CD14-positive monocyte (primary cell): Measurements from ENCODE around the gene TOR1AIP2. TPM values are rescaled to one million over a fixed set of nuclear protein-coding genes. Genes with fewer than 3 reads are reported as not detected.

ENCODE experiments used
- DNase-seq, 3 donors: peaks; one replicate each; pipeline ENCODE4 v3.0.0-alpha.2; 2011 to 2022
- H2AFZ ChIP-seq: 2 replicates; pipeline ENCODE4 v1.6.0; 2012; ENCODE audit warnings: mild to moderate bottlenecking, low read depth, low read length, inconsistent platforms; ENCODE audit not compliant: insufficient read depth, poor library complexity, severe bottlenecking
- H3K27ac ChIP-seq, 2 donors: 1 replicate in 1 of 2; 2 replicates in 1 of 2; pipeline ENCODE4 v1.5.1; 2012 to 2013; ENCODE audit warnings: low read length in 2 of 2, control low read depth in 1 of 2, inconsistent platforms in 1 of 2, low read depth in 1 of 2, mild to moderate bottlenecking in 1 of 2
- H3K27me3 ChIP-seq, 2 donors: one replicate each; pipeline versions ENCODE4 v1.6.0 to v1.6.1; 2011 to 2013; ENCODE audit warnings: low read length in 2 of 2; ENCODE audit not compliant: control insufficient read depth in 2 of 2, insufficient read depth in 2 of 2
- H3K36me3 ChIP-seq, 2 donors: replicated peaks in 1 of 2; 1 replicate in 1 of 2; 2 replicates in 1 of 2; pipeline versions ENCODE4 v1.5.1 to v1.6.1; 2012 to 2013; ENCODE audit warnings: low read length in 2 of 2, control low read depth in 1 of 2, inconsistent platforms in 1 of 2, mild to moderate bottlenecking in 1 of 2; ENCODE audit not compliant: insufficient read depth in 2 of 2, control insufficient read depth in 1 of 2
- H3K4me1 ChIP-seq, 2 donors: 1 replicate in 1 of 2; 2 replicates in 1 of 2; pipeline versions ENCODE4 v1.5.1 to v1.6.1; 2012 to 2013; ENCODE audit warnings: low read length in 2 of 2, control low read depth in 1 of 2, inconsistent platforms in 1 of 2, mild to moderate bottlenecking in 1 of 2, moderate library complexity in 1 of 2; ENCODE audit not compliant: insufficient read depth in 2 of 2, control insufficient read depth in 1 of 2
- H3K4me2 ChIP-seq: replicated peaks from 2 replicates; pipeline ENCODE3; 2012; ENCODE audit warnings: low read length, moderate library complexity, mild to moderate bottlenecking; ENCODE audit not compliant: poor library complexity, severe bottlenecking; ENCODE audit errors: extremely low read depth
- H3K4me3 ChIP-seq, 3 experiments: fragments of 200-600 bp in 1 of 3; sonication (generic) in 1 of 3; replicated peaks in 1 of 3; 1 replicate in 2 of 3; 2 replicates in 1 of 3; pipeline ENCODE4 v1.5.1; 2011 to 2013; ENCODE audit warnings: low read length in 3 of 3, mild to moderate bottlenecking in 3 of 3, control low read depth in 2 of 3, low read depth in 2 of 3, inconsistent platforms in 1 of 3, moderate library complexity in 1 of 3
- H3K79me2 ChIP-seq: 2 replicates; pipeline ENCODE4 v1.6.0; 2012; ENCODE audit warnings: mild to moderate bottlenecking, control low read depth, inconsistent platforms, low read length, moderate library complexity; ENCODE audit not compliant: insufficient read depth
- H3K9ac ChIP-seq: 2 replicates; pipeline ENCODE4 v1.6.0; 2017; ENCODE audit warnings: low read length, mild to moderate bottlenecking; ENCODE audit not compliant: insufficient read depth, poor library complexity, severe bottlenecking
- H3K9me3 ChIP-seq, 2 donors: replicated peaks in 1 of 2; 1 replicate in 1 of 2; 2 replicates in 1 of 2; pipeline versions ENCODE4 v1.5.1 to v1.6.1; 2012 to 2013; ENCODE audit warnings: low read length in 2 of 2, control low read depth in 1 of 2; ENCODE audit not compliant: control insufficient read depth in 1 of 2, insufficient read depth in 1 of 2
- H4K20me1 ChIP-seq: 2 replicates; pipeline ENCODE4 v1.6.0; 2012; ENCODE audit warnings: mild to moderate bottlenecking, low read length, control low read depth, moderate library complexity; ENCODE audit not compliant: insufficient read depth
- H3K27ac Mint-ChIP-seq, 7 donors: one replicate each; pipeline ENCODE4 v1.8.0; 2020; ENCODE audit warnings: mild to moderate bottlenecking in 7 of 7, mixed read lengths in 7 of 7, moderate library complexity in 6 of 7, inconsistent platforms in 2 of 7
- H3K27me3 Mint-ChIP-seq, 3 donors: one replicate each; pipeline ENCODE4 v1.8.0; 2021 to 2022; ENCODE audit warnings: low read depth in 3 of 3, mild to moderate bottlenecking in 3 of 3, mixed read lengths in 3 of 3, moderate library complexity in 3 of 3, inconsistent platforms in 1 of 3
- H3K36me3 Mint-ChIP-seq, 2 donors: one replicate each; pipeline ENCODE4 v1.8.0; 2020; ENCODE audit warnings: mixed read lengths in 2 of 2, inconsistent platforms in 1 of 2, mild to moderate bottlenecking in 1 of 2
- H3K4me1 Mint-ChIP-seq: one replicate; pipeline ENCODE4 v1.8.0; 2020; ENCODE audit warnings: mild to moderate bottlenecking, mixed read lengths
- H3K4me3 Mint-ChIP-seq, 2 donors: one replicate each; pipeline ENCODE4 v1.8.0; 2020; ENCODE audit warnings: mild to moderate bottlenecking in 2 of 2, mixed read lengths in 2 of 2, moderate library complexity in 1 of 2
- H3K9me3 Mint-ChIP-seq, 7 donors: one replicate each; pipeline ENCODE4 v1.8.0; 2020 to 2022; ENCODE audit warnings: mixed read lengths in 7 of 7, mild to moderate bottlenecking in 6 of 7, moderate library complexity in 6 of 7, inconsistent platforms in 2 of 7
- WGBS: methylation state at CpG from one replicate; pipeline ENCODE4 v1.1.5; 2013; ENCODE audit warnings: missing lambda C conversion rate; ENCODE audit not compliant: insufficient coverage; 5-methylcytosine and 5-hydroxymethylcytosine counted together
- intact Hi-C, 2 donors: fragments of 100-400 bp; cut with micrococcal nuclease; formaldehyde crosslinking; loops; one replicate each; pipeline versions ENCODE4 v1.15.0 to v1.15.1; 2023
- polyA plus RNA-seq, 3 donors: library from polyadenylated mRNA; depleted of rRNA in 1 of 3; unstranded in 2 of 3; stranded (reverse) in 1 of 3; fragments of 300-500 nt in 2 of 3; fragments of >200 nt in 1 of 3; fragmentation: Illumina TruSeq in 2 of 3; gene quantifications; 1 replicate in 2 of 3; 2 replicates in 1 of 3; pipeline ENCODE4 v1.2.3, GENCODE V29; 2012 to 2021
- TF ChIP-seq, protein P1 (sequence below): fragments of 200-600 bp; IDR thresholded peaks from one replicate; pipeline ENCODE4 v1.8.0; 2022; ENCODE audit warnings: antibody characterized with exemption, mild to moderate bottlenecking

The TOR1AIP2 gene
- polyA plus RNA-seq, 3 donors: 9.9 to 21.5 (median 20.5) TPM

- peaks cover 0 to 3% (median 0%) of the 10 kb centered on the region in 7 donors for H3K9me3 Mint-ChIP-seq
- TF ChIP-seq, protein P1, sequence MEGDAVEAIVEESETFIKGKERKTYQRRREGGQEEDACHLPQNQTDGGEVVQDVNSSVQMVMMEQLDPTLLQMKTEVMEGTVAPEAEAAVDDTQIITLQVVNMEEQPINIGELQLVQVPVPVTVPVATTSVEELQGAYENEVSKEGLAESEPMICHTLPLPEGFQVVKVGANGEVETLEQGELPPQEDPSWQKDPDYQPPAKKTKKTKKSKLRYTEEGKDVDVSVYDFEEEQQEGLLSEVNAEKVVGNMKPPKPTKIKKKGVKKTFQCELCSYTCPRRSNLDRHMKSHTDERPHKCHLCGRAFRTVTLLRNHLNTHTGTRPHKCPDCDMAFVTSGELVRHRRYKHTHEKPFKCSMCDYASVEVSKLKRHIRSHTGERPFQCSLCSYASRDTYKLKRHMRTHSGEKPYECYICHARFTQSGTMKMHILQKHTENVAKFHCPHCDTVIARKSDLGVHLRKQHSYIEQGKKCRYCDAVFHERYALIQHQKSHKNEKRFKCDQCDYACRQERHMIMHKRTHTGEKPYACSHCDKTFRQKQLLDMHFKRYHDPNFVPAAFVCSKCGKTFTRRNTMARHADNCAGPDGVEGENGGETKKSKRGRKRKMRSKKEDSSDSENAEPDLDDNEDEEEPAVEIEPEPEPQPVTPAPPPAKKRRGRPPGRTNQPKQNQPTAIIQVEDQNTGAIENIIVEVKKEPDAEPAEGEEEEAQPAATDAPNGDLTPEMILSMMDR: no peak
- peak overlapping the region; percentile 95 to 99 for H3K4me3 Mint-ChIP-seq
- Histone ChIP-seq H2AFZ (peak overlapping the region; percentile 84), H3K9me3 (no peaks in the 10 kb centered on the region), H3K9ac (peak overlapping the region; percentile 99), H3K4me3 (peak overlapping the region; percentile 65 to 99 (median 86)), H3K27ac (peak overlapping the region; percentile 99 to 100), H3K79me2 (peaks cover 67% of the 10 kb centered on the region), H4K20me1 (peaks cover 5% of the 10 kb centered on the region), H3K36me3 (peaks cover 19 to 24% of the 10 kb centered on the region in 2 donors), H3K4me1 (peaks cover 32 to 52% of the 10 kb centered on the region in 2 donors), H3K27me3 (no peaks in the 10 kb centered on the region), H3K4me2 (peak overlapping the region; percentile 92)
- DNase-seq: peak in 2 of 3 donors; percentile 46 to 81
- intact Hi-C loops: loop anchor here (2.0 to 10.0 kb wide), 3 partner anchors 71 to 273 kb away; partner anchors contain the start of genes CEP350 (in 2 of the 2) and QSOX1 (in 1 of the 2)
- H3K27ac Mint-ChIP-seq: peak overlapping the region; percentile 100
- WGBS: 0% methylated on average over 12 of the region's 22 CpGs
- peaks cover 9 to 14% of the 10 kb centered on the region in 2 donors for H3K36me3 Mint-ChIP-seq
- peaks cover 30% of the 10 kb centered on the region for H3K4me1 Mint-ChIP-seq
- no peaks in the 10 kb centered on the region for H3K27me3 Mint-ChIP-seq
These were observed 4.1 kb upstream of the TOR1AIP2 start for GRCh38 chr1:179881642-179882252.

DNA sequence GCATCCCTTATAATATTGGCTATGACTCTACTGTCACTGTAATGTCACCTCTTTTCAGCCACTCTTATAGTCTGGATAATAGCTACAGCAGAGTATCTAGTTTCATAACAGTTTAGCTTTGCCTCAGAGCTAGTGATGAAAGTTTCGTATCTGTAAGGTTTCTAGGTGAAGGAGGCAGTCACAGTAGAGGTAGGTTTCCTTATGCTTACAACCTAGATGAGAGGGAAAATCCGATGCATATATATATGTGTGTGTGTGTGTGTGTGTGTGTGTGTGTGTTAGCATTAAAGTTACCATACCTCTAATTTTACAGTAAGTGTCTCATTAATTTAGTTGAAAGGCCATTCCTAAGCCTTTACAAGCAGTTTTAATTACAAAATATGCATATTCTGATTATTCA, 2.2 kb upstream of the TOR1AIP2 start:
- Histone ChIP-seq H3K27me3 (no peaks in the 10 kb centered on the region), H3K36me3 (peaks cover 3 to 9% of the 10 kb centered on the region in 2 donors), H3K4me2 (no peak overlapping the region), H3K9me3 (no peaks in the 10 kb centered on the region), H3K4me1 (peaks cover 36 to 48% of the 10 kb centered on the region in 2 donors), H3K4me3 (no peak overlapping the region), H3K27ac (no peak overlapping the region), H2AFZ (no peak overlapping the region), H3K9ac (no peak overlapping the region), H3K79me2 (peaks cover 67% of the 10 kb centered on the region), H4K20me1 (peaks cover 13% of the 10 kb centered on the region)
- Mint-ChIP-seq H3K27me3 (no peaks in the 10 kb centered on the region), H3K9me3 (peaks cover 0 to 3% (median 0%) of the 10 kb centered on the region in 7 donors), H3K36me3 (peaks cover 5 to 13% of the 10 kb centered on the region in 2 donors), H3K4me1 (peaks cover 28% of the 10 kb centered on the region), H3K27ac (no peak overlapping the region), H3K4me3 (no peak overlapping the region)
- no CpG with 5 or more reads among the region's 2 CpGs for WGBS
- DNase-seq: no peak
- TF ChIP-seq, protein P1: no peak
- intact Hi-C loops: loop anchor here (5.0 to 10.0 kb wide), 2 partner anchors 73 to 275 kb away; partner anchors contain the start of genes CEP350 (in 1 of the 2) and QSOX1 (in 1 of the 2)
